Transverse colon (tissue), 4 donors: Measurements from ENCODE around the gene LGR6. TPM values are rescaled to one million over a fixed set of nuclear protein-coding genes. Genes with fewer than 3 reads are reported as not detected.
"Not testable (repeated sequence)": the region's sequence is repeated elsewhere in the genome, so short reads cannot be mapped to it uniquely, and the experiment has no call there.

Experiments used
- DNase-seq: peaks from one replicate; pipeline ENCODE4 v3.0.0-alpha.2; 2019
- H3K27ac ChIP-seq, 4 donors: fragments of 200-600 bp; sonication (generic); 2 replicates each; pipeline ENCODE4 v1.5.1; 2016 to 2018; ENCODE audit warnings: inconsistent platforms in 4 of 4
- H3K27me3 ChIP-seq: fragments of 200-600 bp; sonication (generic); 2 replicates; pipeline ENCODE4 v1.5.1; 2017; ENCODE audit warnings: inconsistent platforms
- H3K36me3 ChIP-seq, 4 donors: fragments of 200-600 bp; sonication (generic); 2 replicates each; pipeline ENCODE4 v1.5.1; 2017 to 2019; ENCODE audit warnings: inconsistent platforms in 4 of 4
- H3K4me1 ChIP-seq, 4 donors: fragments of 200-600 bp; sonication (generic); 2 replicates each; pipeline ENCODE4 v1.5.1; 2017 to 2020; ENCODE audit warnings: inconsistent platforms in 4 of 4
- H3K4me3 ChIP-seq, 4 donors: fragments of 200-600 bp; sonication (generic); 1 replicate in 1 of 4; 2 replicates in 3 of 4; pipeline versions ENCODE4 v1.5.1 to v1.6.1; 2017 to 2019; ENCODE audit warnings: inconsistent platforms in 4 of 4
- H3K9me3 ChIP-seq, 2 donors: fragments of 200-600 bp; sonication (generic); 2 replicates each; pipeline ENCODE4 v1.5.1; 2017 to 2019; ENCODE audit warnings: inconsistent platforms in 2 of 2
- EP300 ChIP-seq: sonication (generic); formaldehyde crosslinking; IDR thresholded peaks from one replicate; pipeline ENCODE4 v1.6.1; 2017; ENCODE audit warnings: antibody characterized with exemption, low read depth
- POLR2A ChIP-seq: fragments of 450-650 bp; IDR thresholded peaks from one replicate; pipeline ENCODE4 v1.6.1; 2016; ENCODE audit warnings: antibody characterized with exemption, mild to moderate bottlenecking, moderate library complexity
- POLR2AphosphoS5 ChIP-seq, 3 donors: sonication (generic); formaldehyde crosslinking; IDR thresholded peaks; one replicate each; pipeline ENCODE4 v1.6.1; 2016; ENCODE audit warnings: antibody characterized with exemption in 3 of 3
- WGBS, 2 donors: methylation state at CpG; one replicate each; pipeline ENCODE4 v1.1.5; 2018; ENCODE audit warnings: low coverage in 1 of 2; 5-methylcytosine and 5-hydroxymethylcytosine counted together
- in situ Hi-C, 4 donors: fragments of 200-750 bp; cut with MboI; loops; one replicate each; pipeline versions ENCODE4 v1.15.0 to v1.15.1; 2017; ENCODE audit warnings: low sequenced_read_pairs in 3 of 4, low pct_ligation_motif_present in 1 of 4, low pct_unique_long_range_greater_than_20kb in 1 of 4
- intact Hi-C: fragments of 100-400 bp; cut with DNase I; formaldehyde crosslinking; loops from one replicate; pipeline ENCODE4 v1.15.1; 2023; ENCODE audit warnings: low total_unique reads
- total RNA-seq, 4 donors: library from RNA; depleted of rRNA; stranded (reverse); fragments of >200 nt; gene quantifications; one replicate each; pipeline ENCODE4 v1.1.0, GENCODE V29; 2016
- TF ChIP-seq, protein P1 (sequence below), 5 experiments: fragments of 200-600 bp in 3 of 5; fragments of 450-650 bp in 2 of 5; sonication (generic) in 3 of 5; IDR thresholded peaks; 1 replicate in 2 of 5; 2 replicates in 3 of 5; pipeline ENCODE4 v1.5.1; 2016 to 2017; ENCODE audit warnings: antibody characterized with exemption in 5 of 5, inconsistent platforms in 3 of 5, mild to moderate bottlenecking in 2 of 5, moderate library complexity in 1 of 5

The LGR6 gene
- total RNA-seq, 4 donors from 2014 or later, result 0.41 to 1.6 TPM; not detected in 2

- in situ Hi-C loops, result loop anchor here in 3 of 4 donors (10.0 to 25.0 kb wide), 3 partner anchors 125 to 525 kb away; partner anchors contain the start of gene SYT2 (in 3 of the 3)
- TF ChIP-seq POLR2AphosphoS5 (IDR thresholded peaks at IDR 0.05) (no peak), EP300 (no peak), POLR2A (no peak)
- TF ChIP-seq, protein P1, sequence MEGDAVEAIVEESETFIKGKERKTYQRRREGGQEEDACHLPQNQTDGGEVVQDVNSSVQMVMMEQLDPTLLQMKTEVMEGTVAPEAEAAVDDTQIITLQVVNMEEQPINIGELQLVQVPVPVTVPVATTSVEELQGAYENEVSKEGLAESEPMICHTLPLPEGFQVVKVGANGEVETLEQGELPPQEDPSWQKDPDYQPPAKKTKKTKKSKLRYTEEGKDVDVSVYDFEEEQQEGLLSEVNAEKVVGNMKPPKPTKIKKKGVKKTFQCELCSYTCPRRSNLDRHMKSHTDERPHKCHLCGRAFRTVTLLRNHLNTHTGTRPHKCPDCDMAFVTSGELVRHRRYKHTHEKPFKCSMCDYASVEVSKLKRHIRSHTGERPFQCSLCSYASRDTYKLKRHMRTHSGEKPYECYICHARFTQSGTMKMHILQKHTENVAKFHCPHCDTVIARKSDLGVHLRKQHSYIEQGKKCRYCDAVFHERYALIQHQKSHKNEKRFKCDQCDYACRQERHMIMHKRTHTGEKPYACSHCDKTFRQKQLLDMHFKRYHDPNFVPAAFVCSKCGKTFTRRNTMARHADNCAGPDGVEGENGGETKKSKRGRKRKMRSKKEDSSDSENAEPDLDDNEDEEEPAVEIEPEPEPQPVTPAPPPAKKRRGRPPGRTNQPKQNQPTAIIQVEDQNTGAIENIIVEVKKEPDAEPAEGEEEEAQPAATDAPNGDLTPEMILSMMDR (IDR thresholded peaks at IDR 0.05), result no peak
- peak; percentile 81 for DNase-seq
- Histone ChIP-seq H3K4me3 (no peak overlapping the region), H3K27ac (no peak overlapping the region), H3K4me1 (peaks cover 0 to 3% (median 0%) of the 10 kb centered on the region in 4 donors), H3K9me3 (no peaks in the 10 kb centered on the region), H3K27me3 (no peaks in the 10 kb centered on the region), H3K36me3 (no peaks in the 10 kb centered on the region)
- intact Hi-C loops, result loop anchor here (5.0 kb wide), 2 partner anchors 130 to 530 kb away; no protein-coding TSS in a partner anchor
- 48% methylated on average over 8 of the region's 8 CpGs; no CpG with 5 or more reads in 1 of the 2 donors for WGBS, 2 donors
Observed at GRCh38 chr1:202187041-202187671, 6.4 kb upstream of the LGR6 start.

DNA sequence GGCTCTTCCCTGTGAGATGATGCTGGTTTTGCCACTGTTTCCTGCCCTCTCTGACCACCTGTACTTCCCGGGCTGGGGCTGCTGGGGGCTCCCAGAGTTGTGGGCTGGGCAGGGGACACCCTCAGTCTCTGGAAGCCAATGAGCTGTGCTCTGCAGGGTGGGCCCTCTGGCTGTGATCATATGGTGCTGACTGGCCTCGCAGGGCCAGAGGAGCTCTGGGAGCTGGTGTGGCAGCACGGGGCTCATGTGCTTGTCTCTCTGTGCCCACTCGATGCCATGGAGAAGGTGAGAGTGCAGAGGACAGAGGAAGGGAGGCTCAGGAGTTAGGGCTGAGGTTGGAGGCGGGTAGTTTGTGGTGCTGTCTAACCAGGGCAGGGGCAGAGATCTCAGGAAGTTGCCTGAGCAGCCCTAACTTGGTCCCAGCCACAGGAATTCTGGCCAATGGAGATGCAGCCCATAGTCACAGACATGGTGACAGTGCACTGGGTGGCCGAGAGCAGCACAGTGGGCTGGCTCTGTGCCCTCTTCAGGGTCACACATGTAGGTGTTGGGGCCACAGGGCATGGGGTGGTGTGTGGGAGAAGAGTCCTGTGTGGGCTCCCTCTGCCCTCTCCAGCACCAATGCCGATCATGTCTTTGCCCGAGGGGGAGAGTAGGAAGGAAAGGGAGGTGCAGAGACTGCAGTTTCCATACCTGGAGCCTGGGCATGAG, 5.7 kb upstream of the LGR6 start:
- no peaks in the 10 kb centered on the region for H3K36me3 ChIP-seq
- peaks cover 0 to 5% (median under 1%) of the 10 kb centered on the region in 4 donors for H3K4me1 ChIP-seq
- intact Hi-C loops, result loop anchor here (5.0 kb wide), 2 partner anchors 129 to 529 kb away; no protein-coding TSS in a partner anchor
- in situ Hi-C loops, result loop anchor here in 3 of 4 donors (10.0 to 25.0 kb wide), 3 partner anchors 124 to 524 kb away; partner anchors contain the start of gene SYT2 (in 3 of the 3)
- WGBS, 2 donors, result 60 to 64% methylated on average over 1 to 8 of the region's 8 CpGs
- H3K9me3 ChIP-seq, result no peaks in the 10 kb centered on the region
- no peak overlapping the region for H3K27ac ChIP-seq
- peaks cover 5% of the 10 kb centered on the region for H3K27me3 ChIP-seq
- no peak overlapping the region for H3K4me3 ChIP-seq
- no peak for DNase-seq
- no peak for TF ChIP-seq EP300

DNA sequence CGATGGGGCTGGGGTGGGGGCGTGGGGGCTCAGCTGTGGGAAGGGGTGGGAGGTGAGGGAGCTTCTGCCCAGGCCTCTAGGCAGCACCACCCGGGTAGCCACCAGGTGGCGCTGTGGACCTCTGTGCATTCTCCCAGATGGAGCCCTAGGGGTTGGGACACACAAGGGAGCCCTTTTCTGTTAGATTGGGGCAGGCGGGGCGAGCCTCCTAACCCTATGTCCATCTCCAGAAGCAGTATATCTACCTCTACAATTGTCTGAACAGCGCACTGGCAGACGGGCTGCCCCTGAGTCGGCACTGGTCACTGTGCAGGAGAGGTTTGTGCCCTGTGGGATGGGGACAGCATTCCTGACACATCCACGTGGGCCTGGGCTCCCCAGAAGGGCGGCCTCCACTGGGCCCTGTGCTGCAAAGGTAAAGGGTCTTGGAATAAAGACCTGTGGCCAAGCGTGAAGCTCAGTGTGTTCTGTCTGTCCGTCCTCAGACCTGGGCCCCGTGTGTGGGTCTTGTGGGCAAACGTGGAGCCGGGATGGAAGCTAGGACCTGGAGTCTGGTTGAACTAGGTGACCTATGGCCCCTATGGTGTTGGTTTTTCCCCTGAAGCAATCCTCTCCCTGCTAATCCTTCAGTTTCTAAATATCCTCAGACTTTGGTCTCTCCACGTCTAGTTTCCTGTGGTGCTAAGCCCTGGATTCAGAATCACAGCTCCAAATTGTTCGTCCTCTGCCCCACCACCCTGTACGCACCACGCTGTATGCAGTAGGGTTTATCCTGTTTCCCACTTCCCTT, 4.4 kb upstream of the LGR6 start:
- Histone ChIP-seq H3K4me3 (no peak overlapping the region), H3K4me1 (peaks cover 0 to 18% (median 10%) of the 10 kb centered on the region in 4 donors), H3K27ac (no peak overlapping the region), H3K9me3 (no peaks in the 10 kb centered on the region), H3K27me3 (peaks cover 18% of the 10 kb centered on the region), H3K36me3 (no peaks in the 10 kb centered on the region)
- 66 to 78% methylated on average over 4 to 13 of the region's 20 CpGs for WGBS, 2 donors
- intact Hi-C loops (loop anchor here (5.0 kb wide), 2 partner anchors 128 to 528 kb away; no protein-coding TSS in a partner anchor), in situ Hi-C loops (loop anchor here in 3 of 4 donors (10.0 to 25.0 kb wide), 3 partner anchors 123 to 523 kb away; partner anchors contain the start of gene SYT2 (in 3 of the 3))
- TF ChIP-seq POLR2A (no peak), POLR2AphosphoS5 (IDR thresholded peaks at IDR 0.05) (no peak), EP300 (no peak)
- TF ChIP-seq, protein P1 (IDR thresholded peaks at IDR 0.05), result peak; percentile 50 to 93 (median 84)
- peak; percentile 81 for DNase-seq

DNA sequence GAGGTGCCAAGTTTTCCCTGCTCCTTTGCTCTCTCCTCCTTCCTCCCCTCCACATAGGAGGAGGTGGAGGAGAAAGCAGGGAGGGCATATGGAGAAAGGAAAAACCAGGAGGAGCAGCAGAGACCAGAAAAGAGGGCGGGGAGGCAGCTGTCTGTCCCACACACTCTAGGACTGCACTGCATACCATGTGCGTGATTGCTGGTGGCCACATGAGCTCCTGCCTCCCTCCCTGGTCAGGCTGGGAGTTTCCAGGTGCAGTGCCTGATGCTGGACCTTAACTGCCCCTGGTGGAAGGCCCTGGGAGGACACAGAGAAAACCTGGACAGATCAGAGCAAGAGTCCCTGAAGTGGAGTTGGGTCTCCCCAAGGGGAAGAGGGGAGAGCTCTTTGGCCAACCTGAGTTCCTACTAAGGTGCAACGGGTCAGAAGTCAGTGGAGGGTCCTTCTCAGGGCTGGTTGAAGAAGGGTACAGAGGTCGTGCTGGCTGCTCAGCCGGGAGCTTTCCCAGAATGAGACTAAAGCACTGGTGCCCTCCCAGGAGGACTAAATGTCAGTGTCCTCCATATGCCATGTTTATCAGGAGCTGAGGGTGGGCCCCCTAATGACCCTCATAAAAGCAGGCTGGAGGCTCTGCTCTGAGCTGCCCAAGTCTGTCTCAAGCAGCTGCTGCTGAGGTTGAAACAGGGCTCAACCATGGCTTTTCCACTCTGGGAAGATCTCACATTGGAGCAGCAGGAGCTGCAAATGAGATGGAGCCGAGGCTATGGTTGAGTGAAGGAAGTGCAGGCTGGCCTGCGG, 3.5 kb upstream of the LGR6 start:
- in situ Hi-C loops (loop anchor here (10.0 to 25.0 kb wide), 4 partner anchors 122 to 525 kb away; partner anchors contain the start of gene SYT2 (in 4 of the 4)), intact Hi-C loops (loop anchor here (5.0 kb wide), 2 partner anchors 127 to 527 kb away; no protein-coding TSS in a partner anchor)
- 69 to 100% methylated on average over 1 to 7 of the region's 7 CpGs for WGBS, 2 donors
- Histone ChIP-seq H3K27ac (no peak overlapping the region), H3K4me1 (peaks cover 0 to 15% (median 10%) of the 10 kb centered on the region in 4 donors), H3K9me3 (no peaks in the 10 kb centered on the region), H3K27me3 (peaks cover 26% of the 10 kb centered on the region), H3K36me3 (no peaks in the 10 kb centered on the region), H3K4me3 (no peak overlapping the region)
- no peak for DNase-seq
- TF ChIP-seq POLR2AphosphoS5 (IDR thresholded peaks at IDR 0.05), result no peak
- TF ChIP-seq, protein P1 (IDR thresholded peaks at IDR 0.05), result peak in 1 of 5 experiments; percentile 13

GRCh38 chr1:202191391-202191790, 2.2 kb upstream of the LGR6 start:
- Histone ChIP-seq H3K4me1 (peaks cover 0 to 15% (median 10%) of the 10 kb centered on the region in 4 donors), H3K27me3 (peaks cover 31% of the 10 kb centered on the region)
- DNase-seq, H3K36me3 ChIP-seq, intact Hi-C loops, H3K27ac ChIP-seq, H3K4me3 ChIP-seq, H3K9me3 ChIP-seq: not testable (repeated sequence)
- in situ Hi-C loops, result loop anchor here (10.0 to 25.0 kb wide), 3 partner anchors 121 to 523 kb away; partner anchors contain the start of gene SYT2 (in 4 of the 4)
- WGBS, 2 donors, result 95% methylated on average over 11 of the region's 33 CpGs; no CpG with 5 or more reads in 1 of the 2 donors
